HG03432 (cell line): Measurements from ENCODE around the gene HP1BP3.
A peak's percentile ranks its signal among the peaks of the same experiment; 100 is the strongest.

Source experiments
- ATAC-seq: cut with Tn5 transposase; IDR thresholded peaks from one replicate; pipeline ENCODE4 v1.9.1; 2021; ENCODE audit warnings: mild to moderate bottlenecking, moderate library complexity; ENCODE audit not compliant: unreplicated experiment

Gene HP1BP3

GRCh38 chr1:20770314-20771087 lies 16.6 kb downstream of the HP1BP3 start:
- ATAC-seq, result no peak

GRCh38 chr1:20767271-20767670 lies 19.8 kb downstream of the HP1BP3 start:
- no peak for ATAC-seq

DNA sequence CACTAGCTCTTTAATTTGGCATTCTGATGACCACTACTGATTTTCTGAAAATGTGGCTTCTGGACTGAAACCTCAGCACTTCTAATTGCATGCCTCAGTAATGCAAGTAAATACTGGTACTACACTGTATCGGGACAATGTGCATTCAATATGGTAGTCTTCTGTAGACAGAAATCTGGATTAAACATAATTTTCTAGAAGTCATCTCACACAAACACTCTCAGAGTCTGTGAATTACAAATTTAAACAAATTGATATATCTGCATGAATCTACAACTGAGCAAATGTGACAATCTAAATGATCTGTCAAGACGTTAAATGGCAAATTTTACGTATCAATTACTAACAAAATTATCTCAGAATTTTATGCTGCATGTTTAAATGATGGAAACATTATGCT lies 23.7 kb downstream of the HP1BP3 start:
- ATAC-seq, result no peak

DNA sequence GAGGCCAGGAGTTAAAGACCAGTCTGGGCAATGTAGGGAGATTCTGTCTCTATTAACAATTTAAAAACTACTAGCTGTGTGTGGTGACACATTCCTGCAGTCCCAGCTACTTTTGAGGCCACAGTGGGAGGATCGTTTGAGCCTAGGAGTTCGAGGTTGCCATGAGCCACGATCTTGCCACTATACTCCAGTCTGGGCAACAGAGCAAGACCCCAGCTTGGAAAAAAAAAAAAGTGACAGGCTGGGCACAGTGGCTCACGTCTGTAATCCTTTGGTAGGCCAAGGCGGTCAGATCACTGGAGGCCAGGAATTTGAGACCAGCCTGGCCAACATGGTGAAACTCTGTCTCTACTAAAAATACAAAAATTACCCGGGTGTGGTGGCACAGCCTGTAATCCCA lies 26.8 kb downstream of the HP1BP3 start:
- ATAC-seq, result no peak

DNA sequence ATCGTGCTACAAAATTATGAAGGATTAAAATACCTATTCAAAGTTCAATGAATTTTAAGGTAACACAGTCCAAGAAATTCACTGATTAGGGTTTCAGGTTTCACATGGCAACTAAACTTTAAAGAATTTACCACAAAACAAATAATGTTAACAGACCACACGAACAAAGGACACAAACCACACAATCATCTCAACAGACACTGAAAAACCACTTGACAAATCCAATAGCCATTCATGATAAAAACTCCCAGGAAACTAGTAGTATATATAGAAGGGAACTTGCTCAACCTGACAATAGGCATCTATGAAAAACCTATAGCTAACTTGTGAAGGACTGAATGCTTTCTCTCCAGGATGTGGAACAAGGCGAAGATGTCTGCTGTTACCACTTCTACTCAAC lies 33.5 kb downstream of the HP1BP3 start:
- ATAC-seq, result no peak

GRCh38 chr1:20751462-20751990 lies 35.6 kb downstream of the HP1BP3 start:
- no peak for ATAC-seq

DNA sequence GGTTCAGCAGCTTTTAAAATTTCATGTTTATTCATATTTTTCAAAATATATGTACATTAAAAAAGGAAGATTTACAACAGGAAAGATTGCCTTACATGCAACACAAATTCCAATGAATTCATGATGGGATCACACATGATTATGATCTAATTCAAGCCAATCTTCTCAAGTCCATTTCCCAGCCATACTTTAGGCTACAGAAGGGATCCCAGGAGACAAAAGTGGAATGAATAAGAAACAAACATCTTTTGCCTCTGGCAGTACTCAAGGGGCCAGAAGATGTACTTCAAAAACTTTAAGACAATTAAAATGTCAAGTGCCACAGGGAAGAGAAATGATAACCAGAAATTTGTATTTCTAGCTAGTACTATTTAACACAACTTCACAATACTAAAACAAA lies 44.4 kb downstream of the HP1BP3 start:
- ATAC-seq, result no peak

DNA sequence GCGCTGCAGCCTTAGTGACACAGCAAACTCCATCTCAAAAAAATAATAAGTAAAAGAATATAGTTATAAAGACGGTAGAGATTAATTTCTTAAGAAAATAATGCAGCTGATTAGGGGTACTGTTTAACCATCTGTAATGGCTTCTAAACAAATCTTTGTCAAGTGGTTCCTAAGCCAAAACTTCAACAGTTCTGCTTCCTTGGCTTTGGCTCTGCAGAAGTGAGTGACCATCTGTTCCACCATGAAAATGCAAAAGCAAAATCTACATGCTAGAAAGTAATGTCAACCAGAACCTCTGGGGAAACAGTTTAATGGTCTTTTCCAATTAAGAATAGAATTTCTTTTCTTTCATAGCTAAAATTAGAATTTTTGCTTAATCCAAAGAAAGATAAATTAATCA lies 46.3 kb downstream of the HP1BP3 start:
- no peak for ATAC-seq

DNA sequence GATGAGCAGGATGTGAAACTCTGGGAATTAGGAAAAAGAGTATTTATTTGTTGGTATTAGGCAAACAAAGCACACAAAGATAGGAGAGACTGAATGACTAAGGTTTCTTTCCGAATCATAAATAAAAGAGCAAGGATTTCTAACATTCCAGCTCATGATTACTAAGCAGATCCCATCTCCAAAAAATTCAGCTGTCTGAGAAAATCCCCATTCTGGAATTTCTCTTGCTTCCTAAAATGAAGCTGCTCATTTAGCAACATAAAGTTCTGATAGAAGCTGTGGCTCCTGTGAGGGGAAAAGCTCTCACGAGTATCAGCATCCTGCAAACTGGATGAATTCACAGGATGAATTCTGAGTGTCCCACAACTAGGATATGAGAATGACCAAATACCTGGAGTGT lies 47.9 kb downstream of the HP1BP3 start:
- ATAC-seq, result no peak

- no peak for ATAC-seq
Measured at GRCh38 chr1:20735581-20736111, 51.5 kb downstream of the HP1BP3 start.

DNA sequence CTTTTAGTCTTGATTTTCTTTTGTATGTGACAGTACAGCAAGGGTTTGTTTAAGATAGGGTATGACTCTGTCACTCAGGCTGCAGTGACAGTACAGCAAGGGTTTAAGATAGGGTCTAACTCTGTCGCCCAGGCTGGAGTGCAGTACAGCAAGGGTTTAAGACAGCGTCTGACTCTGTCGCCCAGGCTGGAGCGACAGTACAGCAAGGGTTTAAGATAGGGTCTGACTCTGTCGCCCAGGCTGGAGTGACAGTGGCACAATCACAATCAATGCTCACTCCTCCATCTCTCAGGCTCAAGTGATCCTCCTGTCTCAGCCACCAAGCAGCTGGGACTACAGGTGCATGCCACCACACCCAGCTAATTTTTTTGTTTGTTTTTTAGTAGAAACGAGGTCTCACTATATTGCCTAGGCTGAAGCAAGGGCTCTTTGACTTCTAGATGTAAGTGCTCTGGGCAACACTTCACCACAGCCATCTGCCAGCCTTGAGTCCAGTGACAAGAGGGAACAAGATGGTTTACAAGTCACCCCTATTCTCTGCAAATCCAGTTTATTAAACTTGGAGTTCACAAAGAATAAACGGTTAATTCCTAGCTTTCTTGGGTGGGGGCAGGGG lies 53.6 kb downstream of the HP1BP3 start:
- no peak for ATAC-seq

- ATAC-seq, result peak; percentile 59
Measured at GRCh38 chr1:20732588-20733359, 54.3 kb downstream of the HP1BP3 start, which contains the start of gene SH2D5. Gene SH2D5 (minus strand): TSS chr1:20732703. CDS start chr1:20728044, 4,659 bp downstream.

- ATAC-seq, result peak; percentile 65
Measured at GRCh38 chr1:20732071-20732587, 55.0 kb downstream of the HP1BP3 start.

DNA sequence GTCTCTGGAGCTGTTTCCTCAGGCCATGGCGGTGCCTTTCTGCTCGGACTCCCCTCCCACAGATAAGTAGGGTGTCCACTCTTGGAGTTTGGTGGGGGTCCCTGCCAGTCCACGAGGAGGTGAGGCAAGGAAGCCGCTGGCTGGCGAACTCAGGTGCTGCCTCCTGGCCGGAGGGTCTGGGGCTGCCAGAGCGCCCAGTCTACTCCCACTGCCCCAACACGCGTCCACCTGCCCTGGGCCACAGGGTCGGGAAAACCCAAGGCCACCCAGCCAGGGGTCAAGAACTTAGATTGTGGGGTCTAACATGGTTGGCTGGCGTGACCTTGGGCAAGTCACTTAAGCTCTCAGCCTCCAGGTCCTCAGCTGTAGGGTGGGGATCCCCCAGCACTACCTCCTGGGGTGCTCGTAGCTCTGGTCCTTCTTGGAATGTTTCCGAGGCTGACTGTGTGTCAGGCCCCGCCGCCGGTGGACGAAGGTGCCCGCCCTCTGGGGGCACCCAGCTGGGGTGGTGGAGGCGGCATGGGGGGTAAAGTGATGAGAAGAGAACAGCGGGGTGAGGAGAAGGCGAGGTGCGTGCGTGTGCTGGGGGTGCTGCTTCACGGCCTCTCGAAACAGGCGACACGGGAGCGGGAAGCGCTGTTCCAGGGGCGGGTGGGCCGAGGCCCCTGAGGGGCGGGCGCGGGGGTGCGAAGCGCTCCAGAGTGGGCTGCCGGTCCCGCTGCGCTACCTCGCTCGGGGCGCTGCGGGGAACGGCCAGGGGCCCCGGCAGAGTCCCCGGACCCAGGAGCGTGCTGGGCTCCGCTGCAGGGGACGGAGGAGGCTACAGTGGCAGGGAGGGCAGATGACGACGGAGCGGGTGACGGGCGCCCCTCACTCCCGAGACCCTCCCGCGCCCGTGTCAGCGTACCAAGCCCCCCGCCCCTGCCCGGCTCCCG lies 55.8 kb downstream of the HP1BP3 start:
- peak; percentile 15 for ATAC-seq

GRCh38 chr1:20730690-20731056 lies 56.4 kb downstream of the HP1BP3 start:
- ATAC-seq, result no peak

- no peak for ATAC-seq
Measured at GRCh38 chr1:20729990-20730689, 57.0 kb downstream of the HP1BP3 start.

DNA sequence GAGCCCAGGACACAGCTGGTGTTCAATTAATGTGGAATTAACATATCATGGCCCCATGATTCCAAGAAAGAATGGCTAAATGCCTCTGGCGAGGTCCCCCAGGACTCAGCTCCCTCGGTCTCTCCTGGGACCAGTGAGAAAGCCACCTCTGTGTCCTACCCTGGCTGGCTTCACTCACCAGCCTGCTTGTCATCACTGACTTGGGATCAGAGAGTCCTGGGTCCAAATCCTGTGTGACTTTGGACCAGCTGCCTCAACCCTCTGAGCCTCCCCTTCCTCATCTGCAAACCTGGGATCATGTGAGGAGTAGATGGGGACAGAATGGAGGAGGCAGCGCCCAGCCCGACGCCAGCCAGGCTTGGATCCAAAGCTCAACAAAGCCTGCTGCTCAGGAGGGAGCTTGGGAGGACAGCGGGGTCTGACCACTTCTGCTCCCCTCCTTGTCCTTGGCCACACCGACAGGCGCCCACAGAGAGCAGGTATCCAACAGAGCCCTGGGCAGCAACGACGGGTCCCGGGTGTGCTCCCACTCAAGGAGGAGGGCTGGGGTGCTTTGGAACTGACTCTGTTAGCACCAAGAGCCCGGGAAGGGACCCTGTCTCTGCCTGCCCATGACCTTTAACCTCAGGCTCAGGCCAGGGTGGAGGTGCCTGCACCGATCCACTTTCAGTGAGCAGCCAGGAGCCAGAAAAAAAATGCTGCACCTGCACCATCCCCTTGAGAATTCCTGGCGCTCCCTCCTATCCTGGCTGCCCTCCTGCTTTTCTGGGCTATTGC lies 57.8 kb downstream of the HP1BP3 start:
- ATAC-seq, result no peak

DNA sequence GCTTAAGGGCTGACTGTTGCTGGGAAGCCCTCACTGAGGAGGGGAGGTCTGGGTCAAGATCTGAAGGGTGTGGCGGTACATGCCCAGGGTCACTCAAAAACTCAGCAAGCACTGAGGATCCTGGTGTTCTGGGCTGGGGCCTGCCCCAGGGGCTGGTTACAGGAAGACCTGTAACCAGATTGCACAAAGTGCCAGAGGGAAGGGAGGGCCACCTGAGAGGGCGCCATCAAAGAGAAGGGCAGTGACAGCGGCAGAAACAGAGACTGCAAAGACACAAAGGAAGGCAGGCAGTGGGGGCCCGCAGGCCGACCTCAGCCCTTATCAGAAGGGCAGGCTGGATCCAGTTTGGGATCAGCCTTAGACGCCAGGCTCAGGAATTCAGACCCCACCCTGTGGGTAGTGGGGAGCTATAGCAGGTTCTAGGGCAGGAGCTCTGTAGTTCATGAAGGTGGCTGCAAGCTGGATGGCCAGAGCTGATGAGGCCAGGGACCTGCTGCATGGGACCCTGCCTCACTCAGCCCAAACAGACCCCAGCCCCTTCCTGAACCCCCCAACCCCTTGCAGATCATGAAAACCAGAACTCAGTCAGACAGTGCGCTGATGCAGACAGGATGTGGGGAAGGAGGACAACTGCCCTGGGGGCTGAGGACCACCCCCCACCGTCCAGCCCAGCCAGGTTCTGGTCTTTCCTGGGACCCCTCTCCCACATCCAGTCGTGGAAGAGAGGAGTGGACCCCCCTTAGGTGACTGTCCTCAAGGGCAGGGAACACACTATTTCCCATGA lies 58.5 kb downstream of the HP1BP3 start:
- no peak for ATAC-seq
